Neuronal stem cell (in vitro differentiated cells): ENCODE measurements around the gene OSTC.
A peak's percentile ranks its signal among the peaks of the same experiment; 100 is the strongest.

ENCODE experiments used
- DNase-seq: peaks from one replicate; pipeline ENCODE4 v3.0.0-alpha.2; 2013; ENCODE audit warnings: low spot score
- H2AFZ ChIP-seq: one replicate; pipeline ENCODE4 v1.6.1; 2013; ENCODE audit warnings: mild to moderate bottlenecking, low read length, inconsistent platforms
- H2AK5ac ChIP-seq: 2 replicates; pipeline ENCODE4 v1.6.1; 2013; ENCODE audit warnings: low read depth, mild to moderate bottlenecking, inconsistent platforms, low read length, moderate library complexity, mixed read lengths
- H2BK120ac ChIP-seq: 2 replicates; pipeline ENCODE4 v1.6.1; 2013; ENCODE audit warnings: low read depth, mild to moderate bottlenecking, inconsistent platforms, low read length, moderate library complexity, mixed read lengths
- H2BK12ac ChIP-seq: one replicate; pipeline ENCODE4 v1.6.1; 2013; ENCODE audit warnings: low read length, inconsistent platforms
- H2BK15ac ChIP-seq: 2 replicates; pipeline ENCODE4 v1.6.1; 2013; ENCODE audit warnings: mild to moderate bottlenecking, low read length, inconsistent platforms, mixed read lengths
- H2BK5ac ChIP-seq: one replicate; pipeline ENCODE4 v1.6.1; 2013; ENCODE audit warnings: inconsistent platforms, mild to moderate bottlenecking, low read length, moderate library complexity
- H3K14ac ChIP-seq: one replicate; pipeline ENCODE4 v1.6.1; 2013; ENCODE audit warnings: low read length, inconsistent platforms
- H3K18ac ChIP-seq: 2 replicates; pipeline ENCODE4 v1.6.1; 2013; ENCODE audit warnings: low read length, inconsistent platforms
- H3K23ac ChIP-seq: 2 replicates; pipeline ENCODE4 v1.6.1; 2013; ENCODE audit warnings: low read depth, mild to moderate bottlenecking, mixed read lengths, low read length, inconsistent platforms; ENCODE audit not compliant: poor library complexity
- H3K27ac ChIP-seq: replicated peaks from 3 replicates; pipeline ENCODE4 v1.5.1; 2013; ENCODE audit warnings: low read length, inconsistent platforms
- H3K27me3 ChIP-seq, 3 experiments: 2 replicates each; pipeline ENCODE4 v1.6.1; 2013; ENCODE audit warnings: low read length in 3 of 3, mild to moderate bottlenecking in 2 of 3, inconsistent platforms in 1 of 3, low read depth in 1 of 3, mixed read lengths in 1 of 3, moderate library complexity in 1 of 3; ENCODE audit not compliant: control insufficient read depth in 3 of 3, insufficient read depth in 3 of 3
- H3K36me3 ChIP-seq, 2 donors: replicated peaks in 1 of 2; 2 replicates each; pipeline ENCODE4 v1.6.1; 2013; ENCODE audit warnings: low read length in 2 of 2; ENCODE audit not compliant: control insufficient read depth in 2 of 2, insufficient read depth in 2 of 2
- H3K4ac ChIP-seq: 2 replicates; pipeline ENCODE4 v1.6.1; 2013; ENCODE audit warnings: inconsistent platforms, mild to moderate bottlenecking, low read length, moderate library complexity
- H3K4me1 ChIP-seq, 2 donors: 1 replicate in 1 of 2; 2 replicates in 1 of 2; pipeline ENCODE4 v1.6.1; 2013; ENCODE audit warnings: low read length in 2 of 2, low read depth in 1 of 2; ENCODE audit not compliant: control insufficient read depth in 2 of 2, insufficient read depth in 1 of 2
- H3K4me2 ChIP-seq: one replicate; pipeline ENCODE4 v1.6.1; 2013; ENCODE audit warnings: mild to moderate bottlenecking, low read length, inconsistent platforms; ENCODE audit not compliant: insufficient read depth, poor library complexity, severe bottlenecking
- H3K4me3 ChIP-seq, 2 donors: 2 replicates each; pipeline ENCODE4 v1.5.1; 2013; ENCODE audit warnings: low read length in 2 of 2, mild to moderate bottlenecking in 2 of 2, inconsistent platforms in 1 of 2, moderate library complexity in 1 of 2
- H3K79me1 ChIP-seq: one replicate; pipeline ENCODE4 v1.6.1; 2013; ENCODE audit warnings: low read depth, mild to moderate bottlenecking, inconsistent platforms, low read length, moderate library complexity
- H3K9ac ChIP-seq: one replicate; pipeline ENCODE4 v1.6.1; 2013; ENCODE audit warnings: mild to moderate bottlenecking, low read depth, low read length, inconsistent platforms; ENCODE audit not compliant: poor library complexity
- H3K9me3 ChIP-seq, 2 donors: replicated peaks in 1 of 2; 2 replicates each; pipeline versions ENCODE3 to v1.6.1; 2013; ENCODE audit warnings: low read length in 2 of 2, mild to moderate bottlenecking in 2 of 2, inconsistent platforms in 1 of 2, low read depth in 1 of 2, mixed read lengths in 1 of 2, moderate library complexity in 1 of 2; ENCODE audit not compliant: control insufficient read depth in 2 of 2, insufficient read depth in 1 of 2
- H4K8ac ChIP-seq: one replicate; pipeline ENCODE4 v1.6.1; 2013; ENCODE audit warnings: low read depth, mild to moderate bottlenecking, inconsistent platforms, low read length, moderate library complexity
- H4K91ac ChIP-seq: one replicate; pipeline ENCODE4 v1.6.1; 2013; ENCODE audit warnings: low read length, low read depth, mild to moderate bottlenecking, inconsistent platforms; ENCODE audit not compliant: poor library complexity
- WGBS, 2 donors: extraction: QIAGEN DNeasy Blood & Tissue Kit; methylation state at CpG; one replicate each; pipeline ENCODE4 v1.1.7; 2013; ENCODE audit warnings: missing lambda C conversion rate in 2 of 2, mixed read lengths in 1 of 2; ENCODE audit not compliant: insufficient read length in 2 of 2, insufficient replicate concordance in 1 of 2; ENCODE audit errors: extremely low coverage in 2 of 2; 5-methylcytosine and 5-hydroxymethylcytosine counted together

OSTC gene

GRCh38 chr4:108620101-108620932, 30.1 kb upstream of the OSTC start, which contains the start of gene RPL34:
Gene RPL34 (plus strand): TSS chr4:108620576. CDS start chr4:108621960, 1,384 bp downstream.
- Histone ChIP-seq H3K27ac (peak within 1 kb of the TSS; percentile 77), H4K91ac (no peak within 1 kb of the TSS), H3K23ac (no peak within 1 kb of the TSS), H3K79me1 (peaks cover 4% of the 10 kb centered on the region), H2BK12ac (no peak within 1 kb of the TSS), H3K4me1 (peaks cover 4% of the 10 kb centered on the region in 2 donors), H2AK5ac (no peak within 1 kb of the TSS), H3K9me3 (no peaks in the 10 kb centered on the region), H3K14ac (no peak within 1 kb of the TSS), H3K18ac (peak within 1 kb of the TSS; percentile 11), H3K4ac (no peak within 1 kb of the TSS), H4K8ac (no peak within 1 kb of the TSS), H3K4me3 (peak within 1 kb of the TSS; percentile 71 to 93), H3K27me3 (no peaks in the 10 kb centered on the region), H2BK15ac (no peak within 1 kb of the TSS), H3K36me3 (peaks cover 22 to 42% of the 10 kb centered on the region in 2 donors), H2AFZ (peak within 1 kb of the TSS; percentile 81), H2BK5ac (no peak within 1 kb of the TSS), H2BK120ac (no peak within 1 kb of the TSS), H3K4me2 (peak within 1 kb of the TSS; percentile 45), H3K9ac (peak within 1 kb of the TSS; percentile 56)
- peak; percentile 87 for DNase-seq
- no CpG with 5 or more reads among the region's 32 CpGs for WGBS, 2 donors

GRCh38 chr4:108620933-108621905, 29.2 kb upstream of the OSTC start:
- H3K4me1 ChIP-seq: peaks cover 4% of the 10 kb centered on the region in 2 donors
- H2BK120ac ChIP-seq: no peak overlapping the region
- peak overlapping the region; percentile 71 to 93 for H3K4me3 ChIP-seq
- no peak overlapping the region for H3K27ac ChIP-seq
- peak overlapping the region; percentile 56 for H3K9ac ChIP-seq
- no peak overlapping the region for H4K8ac ChIP-seq
- H4K91ac ChIP-seq: no peak overlapping the region
- no peak overlapping the region for H2BK15ac ChIP-seq
- no peak overlapping the region for H2BK12ac ChIP-seq
- H3K79me1 ChIP-seq: peaks cover 4% of the 10 kb centered on the region
- no peak overlapping the region for H3K23ac ChIP-seq
- no peak for DNase-seq
- H3K36me3 ChIP-seq: peaks cover 28 to 51% of the 10 kb centered on the region in 2 donors
- H2BK5ac ChIP-seq: no peak overlapping the region
- H3K9me3 ChIP-seq: no peaks in the 10 kb centered on the region
- no peak overlapping the region for H3K4ac ChIP-seq
- H3K14ac ChIP-seq: no peak overlapping the region
- no peak overlapping the region for H3K18ac ChIP-seq
- H3K4me2 ChIP-seq: peak overlapping the region; percentile 45
- H3K27me3 ChIP-seq: no peaks in the 10 kb centered on the region
- no CpG with 5 or more reads among the region's 23 CpGs for WGBS, 2 donors
- no peak overlapping the region for H2AK5ac ChIP-seq
- H2AFZ ChIP-seq: peak overlapping the region; percentile 77

- H3K9ac ChIP-seq: no peak overlapping the region
- H3K4ac ChIP-seq: no peak overlapping the region
- peak overlapping the region in 1 of 2 donors; percentile 22 for H3K4me3 ChIP-seq
- H3K4me2 ChIP-seq: no peak overlapping the region
- no peak overlapping the region for H4K91ac ChIP-seq
- DNase-seq: no peak
- no peak overlapping the region for H3K23ac ChIP-seq
- no peak overlapping the region for H3K27ac ChIP-seq
- H3K18ac ChIP-seq: no peak overlapping the region
- H4K8ac ChIP-seq: no peak overlapping the region
- peaks cover 4% of the 10 kb centered on the region in 2 donors for H3K4me1 ChIP-seq
- no peak overlapping the region for H2BK120ac ChIP-seq
- H2BK15ac ChIP-seq: no peak overlapping the region
- H3K36me3 ChIP-seq: peaks cover 34 to 59% of the 10 kb centered on the region in 2 donors
- no peak overlapping the region for H2AK5ac ChIP-seq
- H2AFZ ChIP-seq: no peak overlapping the region
- no peak overlapping the region for H3K14ac ChIP-seq
- no peaks in the 10 kb centered on the region for H3K27me3 ChIP-seq
- H2BK12ac ChIP-seq: no peak overlapping the region
- no peak overlapping the region for H2BK5ac ChIP-seq
- no peaks in the 10 kb centered on the region for H3K9me3 ChIP-seq
- no CpG with 5 or more reads among the region's 4 CpGs for WGBS, 2 donors
- peaks cover 4% of the 10 kb centered on the region for H3K79me1 ChIP-seq
Observed at GRCh38 chr4:108622022-108622421, 28.4 kb upstream of the OSTC start.
